ENCODE data around the gene SSH2. TPM values are rescaled to one million over a fixed set of nuclear protein-coding genes. Genes with fewer than 3 reads are reported as not detected.

Gene SSH2
- total and polyA plus RNA-seq, 2 experiments from 2014 or later, result 32.4 to 43.2 TPM

DNA sequence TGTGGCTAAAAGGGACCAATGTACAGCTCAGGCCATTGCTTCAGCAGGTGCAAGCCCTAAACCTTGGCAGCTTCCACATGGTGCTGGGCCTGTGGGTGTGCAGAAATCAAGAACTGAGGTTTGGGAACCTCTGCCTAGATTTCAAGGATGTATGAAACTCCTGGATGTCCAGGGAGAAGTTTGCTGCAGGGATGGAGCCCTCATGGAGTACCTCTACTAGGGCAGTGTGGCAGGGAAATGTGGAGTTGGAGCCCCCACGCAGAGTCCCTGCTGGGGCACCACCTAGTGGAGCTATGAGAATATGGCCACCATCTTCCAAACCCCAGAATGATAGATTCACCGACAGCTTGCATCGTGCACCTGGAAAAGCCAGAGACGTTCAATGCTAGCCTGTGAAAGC is 24.4 kb upstream of the SSH2 start:
- Histone ChIP-seq H3K27me3 (no peaks in the 10 kb centered on the region), H3K36me3 (no peaks in the 10 kb centered on the region), H3K9me3 (ENCODE audit: low read depth) (no peaks in the 10 kb centered on the region), H3K4me3 (no peak overlapping the region), H3K4me1 (ENCODE audit: low read depth) (no peaks in the 10 kb centered on the region), H3K27ac (no peak overlapping the region)
- DNase-seq (ENCODE audit: low read depth in 1 of 2, low spot score in 1 of 2), result no peak
- TF ChIP-seq, protein P1, sequence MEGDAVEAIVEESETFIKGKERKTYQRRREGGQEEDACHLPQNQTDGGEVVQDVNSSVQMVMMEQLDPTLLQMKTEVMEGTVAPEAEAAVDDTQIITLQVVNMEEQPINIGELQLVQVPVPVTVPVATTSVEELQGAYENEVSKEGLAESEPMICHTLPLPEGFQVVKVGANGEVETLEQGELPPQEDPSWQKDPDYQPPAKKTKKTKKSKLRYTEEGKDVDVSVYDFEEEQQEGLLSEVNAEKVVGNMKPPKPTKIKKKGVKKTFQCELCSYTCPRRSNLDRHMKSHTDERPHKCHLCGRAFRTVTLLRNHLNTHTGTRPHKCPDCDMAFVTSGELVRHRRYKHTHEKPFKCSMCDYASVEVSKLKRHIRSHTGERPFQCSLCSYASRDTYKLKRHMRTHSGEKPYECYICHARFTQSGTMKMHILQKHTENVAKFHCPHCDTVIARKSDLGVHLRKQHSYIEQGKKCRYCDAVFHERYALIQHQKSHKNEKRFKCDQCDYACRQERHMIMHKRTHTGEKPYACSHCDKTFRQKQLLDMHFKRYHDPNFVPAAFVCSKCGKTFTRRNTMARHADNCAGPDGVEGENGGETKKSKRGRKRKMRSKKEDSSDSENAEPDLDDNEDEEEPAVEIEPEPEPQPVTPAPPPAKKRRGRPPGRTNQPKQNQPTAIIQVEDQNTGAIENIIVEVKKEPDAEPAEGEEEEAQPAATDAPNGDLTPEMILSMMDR (IDR thresholded peaks at IDR 0.05; ENCODE audit: low read depth, low read length), result peak; percentile 15

DNA sequence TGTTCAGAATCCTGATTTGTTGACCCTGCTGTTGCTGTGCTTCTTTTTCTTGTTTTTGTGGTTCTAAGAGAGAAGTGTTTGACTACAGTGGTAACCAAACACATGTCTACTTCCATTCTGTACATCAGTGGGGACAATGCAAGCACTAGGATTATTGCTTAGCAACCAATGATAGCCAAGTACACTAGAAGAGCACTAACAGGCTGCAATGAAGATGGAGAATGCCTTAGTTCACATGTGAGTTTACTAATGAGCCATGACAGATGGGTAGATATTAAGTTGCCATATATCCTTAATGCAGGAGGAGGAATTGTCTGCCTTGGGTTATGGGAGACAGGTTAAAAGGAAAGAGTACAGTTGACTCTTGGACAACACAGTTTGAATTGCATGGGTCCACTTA is 19.7 kb upstream of the SSH2 start:
- Histone ChIP-seq H3K4me3 (no peak overlapping the region), H3K4me1 (ENCODE audit: low read depth) (no peaks in the 10 kb centered on the region), H3K27me3 (no peaks in the 10 kb centered on the region), H3K9me3 (ENCODE audit: low read depth) (no peaks in the 10 kb centered on the region), H3K27ac (no peak overlapping the region), H3K36me3 (no peaks in the 10 kb centered on the region)
- TF ChIP-seq, protein P1 (IDR thresholded peaks at IDR 0.05; ENCODE audit: low read depth, low read length), result no peak
- DNase-seq (ENCODE audit: low read depth in 1 of 2, low spot score in 1 of 2), result no peak

DNA sequence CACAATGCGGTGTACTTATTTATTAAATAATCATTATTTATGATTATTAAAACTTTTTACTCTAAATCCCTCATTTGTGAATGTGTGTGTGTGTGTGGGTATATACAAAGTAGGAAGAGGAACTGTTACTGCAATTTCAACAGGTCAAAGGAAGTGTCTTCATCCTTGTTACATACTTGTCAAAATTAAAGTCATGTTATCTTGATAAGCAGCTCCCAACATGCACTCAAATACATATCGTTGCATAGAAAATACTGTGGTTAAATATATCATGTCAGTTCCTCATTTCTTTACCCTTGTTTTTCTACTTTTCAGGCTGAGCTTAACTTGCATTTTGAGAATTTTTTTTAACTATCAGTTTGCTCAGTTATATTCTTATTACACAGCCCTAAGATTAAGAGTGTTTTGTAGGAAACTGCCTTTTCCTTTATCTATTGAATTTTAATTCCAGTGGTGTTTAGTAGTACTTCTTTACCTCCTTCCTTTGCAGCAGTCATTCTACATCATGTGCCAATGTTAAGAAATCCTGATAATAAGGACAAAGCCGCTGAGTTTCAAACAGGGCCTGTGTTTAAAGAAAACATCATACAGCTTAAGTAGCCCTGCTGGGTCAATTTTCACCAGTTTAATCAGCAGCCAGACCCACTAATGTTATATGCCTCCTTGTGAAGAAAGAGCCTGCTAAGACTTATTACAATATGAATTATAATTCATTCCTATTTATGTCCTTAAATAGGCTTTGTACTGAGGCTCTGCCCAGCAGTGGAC is 18.6 kb upstream of the SSH2 start:
- H3K4me3 ChIP-seq, result no peak overlapping the region
- no peaks in the 10 kb centered on the region for H3K4me1 ChIP-seq (ENCODE audit: low read depth)
- no peaks in the 10 kb centered on the region for H3K27me3 ChIP-seq
- H3K27ac ChIP-seq, result no peak overlapping the region
- peak in 1 of 2 donors; percentile 17 for DNase-seq (ENCODE audit: low read depth in 1 of 2, low spot score in 1 of 2)
- no peaks in the 10 kb centered on the region for H3K36me3 ChIP-seq
- TF ChIP-seq, protein P1 (IDR thresholded peaks at IDR 0.05; ENCODE audit: low read depth, low read length), result no peak
- no peaks in the 10 kb centered on the region for H3K9me3 ChIP-seq (ENCODE audit: low read depth)

DNA sequence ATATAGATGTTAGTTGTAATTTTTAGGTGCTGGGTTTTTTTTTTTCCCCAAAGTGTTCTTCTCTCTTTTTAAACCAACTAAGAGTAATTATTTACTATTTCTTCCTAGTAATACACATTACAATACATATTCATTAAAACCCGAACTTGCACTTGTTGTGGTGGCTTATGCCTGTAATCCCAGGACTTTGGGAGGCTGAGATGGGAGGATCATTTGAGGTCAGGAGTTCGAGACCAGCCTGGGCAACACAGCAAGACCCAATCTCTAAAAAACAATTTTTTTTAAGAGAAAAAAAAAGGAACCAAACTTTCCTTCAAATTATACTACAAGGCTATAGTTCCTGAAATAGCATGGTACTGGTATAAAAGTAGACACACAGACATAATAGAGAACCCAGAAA is 15.3 kb upstream of the SSH2 start:
- Histone ChIP-seq H3K4me3 (no peak overlapping the region), H3K27me3 (no peaks in the 10 kb centered on the region), H3K27ac (no peak overlapping the region), H3K4me1 (ENCODE audit: low read depth) (no peaks in the 10 kb centered on the region), H3K36me3 (no peaks in the 10 kb centered on the region), H3K9me3 (ENCODE audit: low read depth) (no peaks in the 10 kb centered on the region)
- TF ChIP-seq, protein P1 (IDR thresholded peaks at IDR 0.05; ENCODE audit: low read depth, low read length), result no peak
- no peak for DNase-seq (ENCODE audit: low read depth in 1 of 2, low spot score in 1 of 2)

DNA sequence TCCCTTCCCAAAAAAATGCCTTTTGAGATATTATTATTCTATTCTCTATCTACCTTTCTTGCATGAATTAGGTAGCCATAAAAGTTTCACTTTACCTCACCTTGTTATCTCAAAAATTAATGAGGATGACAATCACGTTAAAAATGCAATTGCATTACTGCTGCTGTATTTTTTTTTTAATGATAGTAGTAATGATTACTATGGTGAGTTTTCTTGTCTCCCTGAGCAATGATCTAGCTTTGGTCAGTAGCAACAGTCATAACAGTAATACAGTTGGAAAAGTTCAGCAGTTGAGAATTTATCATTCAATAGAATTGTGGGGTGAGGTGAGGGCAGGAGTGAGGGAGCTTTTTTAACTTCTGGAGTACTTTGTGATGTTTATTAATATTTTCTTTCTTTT is 11.3 kb upstream of the SSH2 start, which contains the start of gene EFCAB5:
Gene EFCAB5 (plus strand): TSS at position 301 of the 400 bp plus-strand sequence. CDS start 163 bp downstream, outside the sequence.
- H3K9me3 ChIP-seq (ENCODE audit: low read depth), result no peaks in the 10 kb centered on the region
- H3K27me3 ChIP-seq, result no peaks in the 10 kb centered on the region
- H3K27ac ChIP-seq, result no peak within 1 kb of the TSS
- DNase-seq (ENCODE audit: low read depth in 1 of 2, low spot score in 1 of 2), result no peak
- no peaks in the 10 kb centered on the region for H3K36me3 ChIP-seq
- H3K4me1 ChIP-seq (ENCODE audit: low read depth), result no peaks in the 10 kb centered on the region
- TF ChIP-seq, protein P1 (IDR thresholded peaks at IDR 0.05; ENCODE audit: low read depth, low read length), result no peak
- no peak within 1 kb of the TSS for H3K4me3 ChIP-seq
